Head of caudate nucleus (tissue), 42 donors: ENCODE measurements around the gene GRID1.

ENCODE experiments used
- DNase-seq, 42 donors: peaks; one replicate each; pipeline versions ENCODE4 v3.0.0 to v3.0.0-alpha.2; 2020 to 2021; ENCODE audit warnings: mixed read lengths in 7 of 42
- intact Hi-C: fragments of 100-400 bp; cut with DNase I; formaldehyde crosslinking; loops from one replicate; pipeline ENCODE4 v1.15.0; 2022

Gene GRID1

GRCh38 chr10:85665078-85665477 lies 701.5 kb downstream of the GRID1 start:
- intact Hi-C loops, result no loop called here
- no peak for DNase-seq

GRCh38 chr10:85661123-85661522 lies 705.5 kb downstream of the GRID1 start:
- intact Hi-C loops, result no loop called here

GRCh38 chr10:85659331-85659730 lies 707.3 kb downstream of the GRID1 start:
- intact Hi-C loops, result no loop called here
- DNase-seq, result no peak

More at GRCh38 chr10:85661123-85661522, 705.5 kb downstream of the GRID1 start:
- DNase-seq, result no peak

GRCh38 chr10:85658518-85658917 lies 708.1 kb downstream of the GRID1 start:
- no peak for DNase-seq
- intact Hi-C loops, result no loop called here

GRCh38 chr10:85657476-85658113 lies 709.0 kb downstream of the GRID1 start:
- DNase-seq, result no peak
- intact Hi-C loops, result no loop called here

GRCh38 chr10:85655411-85655810 lies 711.2 kb downstream of the GRID1 start:
- intact Hi-C loops, result no loop called here
- DNase-seq, result no peak

GRCh38 chr10:85651497-85651882 lies 715.1 kb downstream of the GRID1 start:
- no peak for DNase-seq

GRCh38 chr10:85650791-85651496 lies 715.7 kb downstream of the GRID1 start:
- DNase-seq, result peak in 1 of 42 donors; percentile 8
- intact Hi-C loops, result no loop called here

More at GRCh38 chr10:85651497-85651882, 715.1 kb downstream of the GRID1 start:
- intact Hi-C loops, result no loop called here

- intact Hi-C loops, result no loop called here
- DNase-seq, result peak in 1 of 42 donors; percentile 25
Observed at GRCh38 chr10:85649461-85649860, 717.1 kb downstream of the GRID1 start.

GRCh38 chr10:85648279-85648754 lies 718.3 kb downstream of the GRID1 start:
- intact Hi-C loops, result no loop called here
- DNase-seq, result no peak

- peak in 1 of 42 donors; percentile 24 for DNase-seq
- intact Hi-C loops, result no loop called here
Observed at GRCh38 chr10:85647741-85648140, 718.9 kb downstream of the GRID1 start.

- intact Hi-C loops, result no loop called here
- peak in 29 of 42 donors; percentile 10 to 77 (median 46) for DNase-seq
Observed at GRCh38 chr10:85645926-85646711, 720.5 kb downstream of the GRID1 start.

GRCh38 chr10:85645053-85645452 lies 721.5 kb downstream of the GRID1 start:
- peak in 1 of 42 donors; percentile 33 for DNase-seq
- intact Hi-C loops, result no loop called here

- DNase-seq, result peak in 1 of 42 donors; percentile 31
- intact Hi-C loops, result no loop called here
Observed at GRCh38 chr10:85643845-85644525, 722.6 kb downstream of the GRID1 start.

GRCh38 chr10:85643171-85643844 lies 723.3 kb downstream of the GRID1 start:
- intact Hi-C loops, result no loop called here
- peak in 1 of 42 donors; percentile 22 for DNase-seq

GRCh38 chr10:85642421-85643170 lies 724.0 kb downstream of the GRID1 start:
- peak in 1 of 42 donors; percentile 37 for DNase-seq
- intact Hi-C loops, result no loop called here

- intact Hi-C loops, result no loop called here
- DNase-seq, result no peak
Observed at GRCh38 chr10:85642082-85642420, 724.5 kb downstream of the GRID1 start.

GRCh38 chr10:85641479-85642009 lies 725.1 kb downstream of the GRID1 start:
- intact Hi-C loops, result no loop called here
- peak in 1 of 42 donors; percentile 28 for DNase-seq
